IMR-90 (cell line): ENCODE measurements around the gene KLK11. TPM values are rescaled to one million over a fixed set of nuclear protein-coding genes. Genes with fewer than 3 reads are reported as not detected.

Experiments used
- ATAC-seq: fragments of 200-7000 bp; cut with Tn5 transposase; 2 replicates; pipeline ENCODE4 v1.9.1; 2020; ENCODE audit warnings: low read depth, mild to moderate bottlenecking, moderate library complexity
- BruUV-seq: library from RNA; stranded (reverse); fragments of 400-500 nt; replicated peaks from 2 replicates; lab custom pipeline; 2021; lab: Mats Ljungman, UMichigan
- CTCF ChIA-PET: fragments of 300-600 bp; formaldehyde crosslinking; extraction: SDS; loops from one replicate; lab custom pipeline; 2021; ENCODE audit warnings: antibody characterized with exemption; lab: Yijun Ruan, JAX
- POLR2A ChIA-PET: fragments of 300-600 bp; sonication (Branson Sonifier 250); formaldehyde crosslinking; loops from one replicate; lab custom pipeline; 2022; ENCODE audit warnings: antibody characterized with exemption; ENCODE audit not compliant: unreplicated experiment; lab: Charles Lee
- DNase-seq: peaks from one replicate; pipeline ENCODE4 v3.0.0; 2013
- H2AFZ ChIP-seq: replicated peaks from 2 replicates; pipeline ENCODE3; 2013; ENCODE audit warnings: low read length, mild to moderate bottlenecking; ENCODE audit not compliant: poor library complexity
- H2AK5ac ChIP-seq: 2 replicates; pipeline ENCODE4 v1.6.1; 2013; ENCODE audit warnings: low read depth, low read length, inconsistent platforms
- H2AK9ac ChIP-seq: replicated peaks from 2 replicates; pipeline ENCODE3; 2013; ENCODE audit warnings: mild to moderate bottlenecking, low read depth, low read length, moderate library complexity; ENCODE audit not compliant: poor library complexity
- H2BK120ac ChIP-seq: 2 replicates; pipeline ENCODE4 v1.6.1; 2013; ENCODE audit warnings: low read depth, low read length, inconsistent platforms
- H2BK15ac ChIP-seq: 3 replicates; pipeline ENCODE4 v1.6.1; 2013; ENCODE audit warnings: low read depth, low read length, inconsistent platforms
- H2BK20ac ChIP-seq: 2 replicates; pipeline ENCODE4 v1.6.1; 2013; ENCODE audit warnings: low read depth, mild to moderate bottlenecking, inconsistent platforms, low read length, moderate library complexity
- H2BK5ac ChIP-seq: 2 replicates; pipeline ENCODE4 v1.6.1; 2013; ENCODE audit warnings: mild to moderate bottlenecking, low read depth, low read length, inconsistent platforms; ENCODE audit not compliant: poor library complexity, severe bottlenecking
- H3K14ac ChIP-seq: replicated peaks from 2 replicates; pipeline ENCODE4 v1.6.1; 2013; ENCODE audit warnings: low read depth, low read length, inconsistent platforms
- H3K18ac ChIP-seq: 2 replicates; pipeline ENCODE4 v1.6.1; 2013; ENCODE audit warnings: low read depth, low read length, control low read depth
- H3K23ac ChIP-seq: 2 replicates; pipeline ENCODE4 v1.6.1; 2013; ENCODE audit warnings: low read depth, low read length, inconsistent platforms
- H3K27ac ChIP-seq: 2 replicates; pipeline ENCODE4 v1.5.1; 2013; ENCODE audit warnings: mild to moderate bottlenecking, control low read depth, low read length; ENCODE audit not compliant: insufficient read depth
- H3K27me3 ChIP-seq: 2 replicates; pipeline ENCODE4 v1.6.1; 2013; ENCODE audit warnings: low read length; ENCODE audit not compliant: control insufficient read depth, insufficient read depth
- H3K36me3 ChIP-seq: 2 replicates; pipeline ENCODE4 v1.6.1; 2013; ENCODE audit warnings: low read length, mixed read lengths; ENCODE audit not compliant: control insufficient read depth, insufficient read depth
- H3K4ac ChIP-seq: 2 replicates; pipeline ENCODE4 v1.6.1; 2013; ENCODE audit warnings: low read depth, low read length, inconsistent platforms
- H3K4me1 ChIP-seq: 2 replicates; pipeline ENCODE4 v1.6.1; 2013; ENCODE audit warnings: low read length, mixed read lengths; ENCODE audit not compliant: control insufficient read depth, insufficient read depth
- H3K4me2 ChIP-seq: 2 replicates; pipeline ENCODE4 v1.6.1; 2013; ENCODE audit warnings: low read depth, mild to moderate bottlenecking, control low read depth, low read length, moderate library complexity
- H3K4me3 ChIP-seq: 2 replicates; pipeline ENCODE4 v1.5.1; 2013; ENCODE audit warnings: low read depth, mild to moderate bottlenecking, control low read depth, low read length, moderate library complexity; ENCODE audit not compliant: insufficient read depth
- H3K56ac ChIP-seq: 2 replicates; pipeline ENCODE4 v1.6.1; 2013; ENCODE audit warnings: low read length, inconsistent platforms; ENCODE audit not compliant: insufficient read depth; ENCODE audit errors: extremely low read depth
- H3K79me1 ChIP-seq, 2 experiments: 2 replicates each; pipeline ENCODE4 v1.6.1; 2013; ENCODE audit warnings: low read length in 2 of 2, inconsistent platforms in 1 of 2, low read depth in 1 of 2
- H3K9ac ChIP-seq: 2 replicates; pipeline ENCODE4 v1.6.1; 2013; ENCODE audit warnings: low read depth, low read length, control low read depth
- H3K9me1 ChIP-seq: 2 replicates; pipeline ENCODE4 v1.6.1; 2013; ENCODE audit warnings: low read length, inconsistent platforms; ENCODE audit not compliant: insufficient read depth
- H3K9me3 ChIP-seq: 2 replicates; pipeline ENCODE4 v1.6.1; 2013; ENCODE audit warnings: low read length; ENCODE audit not compliant: control insufficient read depth, insufficient read depth
- H4K20me1 ChIP-seq: 2 replicates; pipeline ENCODE4 v1.6.1; 2013; ENCODE audit warnings: low read length, inconsistent platforms; ENCODE audit not compliant: insufficient read depth
- H4K5ac ChIP-seq: 2 replicates; pipeline ENCODE4 v1.6.1; 2013; ENCODE audit warnings: mild to moderate bottlenecking, low read depth, low read length, control low read depth
- H4K8ac ChIP-seq, 2 experiments: 2 replicates each; pipeline ENCODE4 v1.6.1; 2013; ENCODE audit warnings: low read depth in 2 of 2, low read length in 2 of 2, control low read depth in 1 of 2, inconsistent platforms in 1 of 2
- H4K91ac ChIP-seq: 2 replicates; pipeline ENCODE4 v1.6.1; 2013; ENCODE audit warnings: low read depth, low read length, inconsistent platforms; ENCODE audit not compliant: insufficient read depth
- CEBPB ChIP-seq: IDR thresholded peaks from 2 replicates; pipeline ENCODE4 v1.6.1; 2012; ENCODE audit warnings: low read depth, low read length, improper control_type of control experiment
- ELK1 ChIP-seq: fragments of 150-350 bp; IDR thresholded peaks from 2 replicates; pipeline ENCODE4 v1.6.1; 2016; ENCODE audit warnings: low read depth, mild to moderate bottlenecking, low read length, moderate library complexity, borderline replicate concordance
- FOS ChIP-seq: fragments of 150-350 bp; IDR thresholded peaks from 2 replicates; pipeline ENCODE4 v1.6.1; 2016; ENCODE audit warnings: low read depth, low read length
- NFE2L2 ChIP-seq: fragments of 150-350 bp; IDR thresholded peaks from 2 replicates; pipeline ENCODE4 v1.6.1; 2016; ENCODE audit warnings: low read depth, mild to moderate bottlenecking, low read length
- RCOR1 ChIP-seq: IDR thresholded peaks from 2 replicates; pipeline ENCODE4 v1.6.1; 2012; ENCODE audit warnings: mild to moderate bottlenecking, low read length, improper control_type of control experiment; ENCODE audit not compliant: insufficient replicate concordance
- RFX5 ChIP-seq: IDR thresholded peaks from 2 replicates; pipeline ENCODE4 v1.8.0; 2012; ENCODE audit warnings: low read depth, mild to moderate bottlenecking, low read length, moderate library complexity
- SMC3 ChIP-seq: fragments of 150-350 bp; IDR thresholded peaks from 2 replicates; pipeline ENCODE4 v1.6.1; 2016; ENCODE audit warnings: low read depth, mild to moderate bottlenecking, antibody characterized with exemption, low read length, moderate library complexity
- WGBS, 2 experiments: methylation state at CpG; one replicate each; pipeline versions ENCODE4 v1.1.5 to v1.1.7; 2013; ENCODE audit warnings: missing lambda C conversion rate in 2 of 2; ENCODE audit not compliant: insufficient read length in 1 of 2; ENCODE audit errors: extremely low coverage in 2 of 2; 5-methylcytosine and 5-hydroxymethylcytosine counted together
- dilution Hi-C: fragments of 300-500 bp; cut with HindIII; formaldehyde crosslinking; loops from one replicate; pipeline ENCODE4 v1.14.3; 2018; ENCODE audit warnings: low sequenced_read_pairs; ENCODE audit not compliant: unreplicated experiment
- in situ Hi-C: fragments of 300-500 bp; cut with MboI; formaldehyde crosslinking; loops from 3 replicates; pipeline ENCODE4 v1.14.3; 2019; ENCODE audit warnings: low sequenced_read_pairs, inconsistent platforms, mixed read lengths
- intact Hi-C: fragments of 100-400 bp; cut with micrococcal nuclease; formaldehyde crosslinking; loops from 2 replicates; pipeline ENCODE4 v1.10.0; 2022
- polyA plus RNA-seq, 3 experiments: library from polyadenylated mRNA; depleted of rRNA; stranded (reverse); fragments of >200 nt; gene quantifications; 2 replicates each; pipeline ENCODE4 v1.2.3, GENCODE V29; 2012; ENCODE audit warnings: low replicate concordance in 1 of 3
- total RNA-seq: library from RNA; depleted of rRNA; stranded (reverse); fragments of >200 nt; gene quantifications from 2 replicates; pipeline ENCODE4 v1.2.3, GENCODE V29; 2012
- TF ChIP-seq, protein P1 (sequence below): conservative IDR thresholded peaks from 2 replicates; pipeline ENCODE4 v1.5.1; 2012; ENCODE audit warnings: mild to moderate bottlenecking, low read depth, low read length, improper control_type of control experiment

Gene KLK11
- total and polyA plus RNA-seq, 2 of the 4 experiments (the other 2 are of a cell fraction) = not detected

GRCh38 chr19:51065221-51065960 lies 39.0 kb upstream of the KLK11 start:
- Histone ChIP-seq H2BK5ac (no peak overlapping the region), H4K8ac (no peak overlapping the region), H3K14ac (no peak overlapping the region), H3K4ac (no peak overlapping the region), H3K27me3 (no peaks in the 10 kb centered on the region), H3K4me1 (no peaks in the 10 kb centered on the region), H2AFZ (peak overlapping the region; percentile 43), H3K9ac (no peak overlapping the region), H3K4me2 (peak overlapping the region; percentile 21; the same call in 1 of the 2 replicates), H3K18ac (no peak overlapping the region), H3K36me3 (no peaks in the 10 kb centered on the region), H4K91ac (no peak overlapping the region), H2BK120ac (no peak overlapping the region), H3K9me3 (peaks cover 2% of the 10 kb centered on the region; the same call in 1 of the 2 replicates), H3K9me1 (no peaks in the 10 kb centered on the region), H4K20me1 (no peaks in the 10 kb centered on the region), H2BK15ac (no peak overlapping the region), H2AK5ac (no peak overlapping the region), H4K5ac (no peak overlapping the region), H3K56ac (no peak overlapping the region), H3K27ac (no peak overlapping the region), H3K79me1 (no peaks in the 10 kb centered on the region), H3K23ac (no peak overlapping the region), H2BK20ac (no peak overlapping the region), H3K4me3 (peak overlapping the region; percentile 14; the same call in 1 of the 2 replicates), H2AK9ac (no peak overlapping the region)
- ChIA-PET CTCF (no interaction called here), POLR2A (no interaction called here)
- BruUV-seq = no TSS peak
- dilution Hi-C loops = no loop called here
- ATAC-seq = no peak; the same call in 1 of the 2 replicates
- TF ChIP-seq ELK1 = no peak
- TF ChIP-seq, protein P1, sequence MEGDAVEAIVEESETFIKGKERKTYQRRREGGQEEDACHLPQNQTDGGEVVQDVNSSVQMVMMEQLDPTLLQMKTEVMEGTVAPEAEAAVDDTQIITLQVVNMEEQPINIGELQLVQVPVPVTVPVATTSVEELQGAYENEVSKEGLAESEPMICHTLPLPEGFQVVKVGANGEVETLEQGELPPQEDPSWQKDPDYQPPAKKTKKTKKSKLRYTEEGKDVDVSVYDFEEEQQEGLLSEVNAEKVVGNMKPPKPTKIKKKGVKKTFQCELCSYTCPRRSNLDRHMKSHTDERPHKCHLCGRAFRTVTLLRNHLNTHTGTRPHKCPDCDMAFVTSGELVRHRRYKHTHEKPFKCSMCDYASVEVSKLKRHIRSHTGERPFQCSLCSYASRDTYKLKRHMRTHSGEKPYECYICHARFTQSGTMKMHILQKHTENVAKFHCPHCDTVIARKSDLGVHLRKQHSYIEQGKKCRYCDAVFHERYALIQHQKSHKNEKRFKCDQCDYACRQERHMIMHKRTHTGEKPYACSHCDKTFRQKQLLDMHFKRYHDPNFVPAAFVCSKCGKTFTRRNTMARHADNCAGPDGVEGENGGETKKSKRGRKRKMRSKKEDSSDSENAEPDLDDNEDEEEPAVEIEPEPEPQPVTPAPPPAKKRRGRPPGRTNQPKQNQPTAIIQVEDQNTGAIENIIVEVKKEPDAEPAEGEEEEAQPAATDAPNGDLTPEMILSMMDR = no peak
- no peak for TF ChIP-seq FOS
- TF ChIP-seq CEBPB = no peak
- no peak for TF ChIP-seq SMC3
- no peak for TF ChIP-seq RFX5
- TF ChIP-seq NFE2L2 = no peak
- TF ChIP-seq RCOR1 = no peak
- 0% methylated on average over 2 of the region's 25 CpGs; no CpG with 5 or more reads in 1 of the 2 experiments for WGBS, 2 experiments
- intact Hi-C loops = no loop called here
- in situ Hi-C loops = no loop called here
- no peak for DNase-seq
